H9 (cell line): ENCODE data around the gene BRI3BP. TPM values are rescaled to one million over a fixed set of nuclear protein-coding genes. Genes with fewer than 3 reads are reported as not detected.

Source experiments
- DNase-seq: peaks from one replicate; pipeline ENCODE4 v3.0.0-alpha.2; 2017
- H2AFZ ChIP-seq: one replicate; pipeline ENCODE4 v1.6.1; 2013; ENCODE audit warnings: mild to moderate bottlenecking, low read length, control low read depth, moderate library complexity
- H2AK5ac ChIP-seq: 2 replicates; pipeline ENCODE4 v1.6.1; 2013; ENCODE audit warnings: low read length, control low read depth, mixed read lengths; ENCODE audit not compliant: insufficient read length
- H2BK120ac ChIP-seq: one replicate; pipeline ENCODE4 v1.6.1; 2013; ENCODE audit warnings: low read depth, mild to moderate bottlenecking, low read length, control low read depth, inconsistent platforms; ENCODE audit not compliant: poor library complexity, severe bottlenecking
- H2BK12ac ChIP-seq: 2 replicates; pipeline ENCODE4 v1.6.1; 2013; ENCODE audit warnings: low read length, control low read depth, mixed read lengths, low read depth; ENCODE audit not compliant: insufficient read length
- H2BK15ac ChIP-seq: 2 replicates; pipeline ENCODE4 v1.6.1; 2013; ENCODE audit warnings: low read depth, low read length, control low read depth
- H2BK20ac ChIP-seq: one replicate; pipeline ENCODE4 v1.6.1; 2013; ENCODE audit warnings: low read depth, mild to moderate bottlenecking, low read length, control low read depth, inconsistent platforms; ENCODE audit not compliant: poor library complexity, severe bottlenecking
- H2BK5ac ChIP-seq: 2 replicates; pipeline ENCODE4 v1.6.1; 2013; ENCODE audit warnings: low read length, control low read depth, mixed read lengths; ENCODE audit not compliant: insufficient read length
- H3K14ac ChIP-seq: 2 replicates; pipeline ENCODE4 v1.6.1; 2013; ENCODE audit warnings: low read length, control low read depth; ENCODE audit not compliant: insufficient read depth
- H3K18ac ChIP-seq: 2 replicates; pipeline ENCODE4 v1.6.1; 2013; ENCODE audit warnings: low read depth, mild to moderate bottlenecking, mixed read lengths, low read length, control low read depth; ENCODE audit not compliant: insufficient read length
- H3K23ac ChIP-seq: 2 replicates; pipeline ENCODE4 v1.6.1; 2013; ENCODE audit warnings: low read length, control low read depth, mixed read lengths, low read depth; ENCODE audit not compliant: insufficient read length
- H3K23me2 ChIP-seq: 2 replicates; pipeline ENCODE4 v1.6.1; 2013; ENCODE audit warnings: low read depth, mild to moderate bottlenecking, mixed read lengths, low read length, control low read depth; ENCODE audit not compliant: insufficient read length, poor library complexity, severe bottlenecking
- H3K27ac ChIP-seq: 2 replicates; pipeline ENCODE4 v1.5.1; 2013; ENCODE audit warnings: low read length, control low read depth, mixed read lengths, low read depth; ENCODE audit not compliant: insufficient read length
- H3K27me3 ChIP-seq: 2 replicates; pipeline ENCODE4 v1.6.1; 2013; ENCODE audit warnings: low read length, control low read depth, inconsistent platforms; ENCODE audit not compliant: insufficient read depth
- H3K4ac ChIP-seq: 2 replicates; pipeline ENCODE4 v1.6.1; 2013; ENCODE audit warnings: low read depth, mild to moderate bottlenecking, control low read depth, inconsistent platforms, low read length, moderate library complexity
- H3K4me1 ChIP-seq: 2 replicates; pipeline ENCODE4 v1.6.1; 2013; ENCODE audit warnings: low read length, control low read depth, inconsistent platforms; ENCODE audit not compliant: insufficient read depth
- H3K4me2 ChIP-seq: 2 replicates; pipeline ENCODE4 v1.6.1; 2013; ENCODE audit warnings: low read length, control low read depth, mixed read lengths; ENCODE audit not compliant: insufficient read length, insufficient read depth
- H3K56ac ChIP-seq: 2 replicates; pipeline ENCODE4 v1.6.1; 2013; ENCODE audit warnings: low read depth, mild to moderate bottlenecking, mixed read lengths, low read length, control low read depth; ENCODE audit not compliant: insufficient read length
- H3K79me1 ChIP-seq: 2 replicates; pipeline ENCODE4 v1.6.1; 2013; ENCODE audit warnings: low read depth, mild to moderate bottlenecking, moderate library complexity, low read length, control low read depth, inconsistent platforms; ENCODE audit not compliant: insufficient read depth, poor library complexity, severe bottlenecking
- H3K79me2 ChIP-seq: 2 replicates; pipeline ENCODE4 v1.6.1; 2013; ENCODE audit warnings: low read length, control low read depth, inconsistent platforms; ENCODE audit not compliant: insufficient read depth
- H3K9ac ChIP-seq: 2 replicates; pipeline ENCODE4 v1.6.1; 2013; ENCODE audit warnings: low read length, control low read depth, mixed read lengths; ENCODE audit not compliant: insufficient read length; ENCODE audit errors: extremely low read depth
- H3K9me3 ChIP-seq: one replicate; pipeline ENCODE4 v1.6.1; 2013; ENCODE audit warnings: low read depth, low read length, inconsistent platforms; ENCODE audit not compliant: control insufficient read depth
- H3T11ph ChIP-seq: one replicate; pipeline ENCODE4 v1.6.1; 2013; ENCODE audit warnings: mild to moderate bottlenecking, low read length, control low read depth, inconsistent platforms
- H4K20me1 ChIP-seq: one replicate; pipeline ENCODE4 v1.6.1; 2013; ENCODE audit not compliant: control insufficient read depth, insufficient read length, insufficient read depth
- H4K5ac ChIP-seq: 2 replicates; pipeline ENCODE4 v1.6.1; 2013; ENCODE audit warnings: low read depth, mild to moderate bottlenecking, mixed read lengths, low read length, control low read depth; ENCODE audit not compliant: insufficient read length
- H4K8ac ChIP-seq: replicated peaks from 2 replicates; pipeline ENCODE4 v1.6.1; 2013; ENCODE audit warnings: low read length, control low read depth, mixed read lengths, low read depth; ENCODE audit not compliant: insufficient read length
- H4K91ac ChIP-seq: 2 replicates; pipeline ENCODE4 v1.6.1; 2013; ENCODE audit warnings: low read depth, mild to moderate bottlenecking, moderate library complexity, mixed read lengths, low read length, control low read depth; ENCODE audit not compliant: insufficient read length
- H3K27ac Mint-ChIP-seq, 3 experiments: 2 replicates in 2 of 3; 3 replicates in 1 of 3; pipeline ENCODE4 v1.8.0; 2020 to 2021; ENCODE audit warnings: mixed read lengths in 3 of 3, mild to moderate bottlenecking in 1 of 3, moderate library complexity in 1 of 3
- H3K27me3 Mint-ChIP-seq: 2 replicates; pipeline ENCODE4 v1.8.0; 2021; ENCODE audit warnings: low read depth, mild to moderate bottlenecking, moderate library complexity, mixed read lengths
- H3K36me3 Mint-ChIP-seq, 3 experiments: 2 replicates in 2 of 3; 3 replicates in 1 of 3; pipeline ENCODE4 v1.8.0; 2020 to 2021; ENCODE audit warnings: low read depth in 3 of 3, mixed read lengths in 3 of 3; ENCODE audit not compliant: insufficient read depth in 1 of 3
- H3K4me1 Mint-ChIP-seq, 2 experiments: 2 replicates each; pipeline ENCODE4 v1.8.0; 2020; ENCODE audit warnings: mixed read lengths in 2 of 2
- H3K4me3 Mint-ChIP-seq, 2 experiments: 2 replicates in 1 of 2; 3 replicates in 1 of 2; pipeline ENCODE4 v1.8.0; 2020 to 2021; ENCODE audit warnings: mild to moderate bottlenecking in 2 of 2, mixed read lengths in 2 of 2, moderate library complexity in 1 of 2
- H3K9me3 Mint-ChIP-seq, 2 experiments: 2 replicates in 1 of 2; 3 replicates in 1 of 2; pipeline ENCODE4 v1.8.0; 2020; ENCODE audit warnings: mild to moderate bottlenecking in 2 of 2, mixed read lengths in 2 of 2, moderate library complexity in 1 of 2
- CTCF ChIP-seq: fragments of 200-600 bp; sonication (generic); conservative IDR thresholded peaks from 3 replicates; pipeline ENCODE4 v1.8.0; 2021; ENCODE audit warnings: antibody characterized with exemption, mild to moderate bottlenecking
- WGBS: extraction: QIAGEN DNeasy Blood & Tissue Kit; methylation state at CpG from one replicate; pipeline ENCODE4 v1.1.7; 2013; ENCODE audit warnings: missing lambda C conversion rate, low lambda C conversion rate, mixed read lengths; ENCODE audit not compliant: insufficient read length; ENCODE audit errors: extremely low coverage; 5-methylcytosine and 5-hydroxymethylcytosine counted together
- total RNA-seq: library from RNA; stranded (reverse); gene quantifications from 2 replicates; pipeline ENCODE4 v1.2.1, GENCODE V29; 2021

Gene BRI3BP
- total RNA-seq, 1 experiment from 2014 or later: 10.5 TPM

GRCh38 chr12:125064492-125064891, 71.0 kb downstream of the BRI3BP start:
- H3K27ac ChIP-seq: peak overlapping the region; percentile 56
- H2AK5ac ChIP-seq: no peak overlapping the region
- H2BK20ac ChIP-seq: no peak overlapping the region
- H3K18ac ChIP-seq: no peak overlapping the region
- peaks cover 14 to 32% (median 19%) of the 10 kb centered on the region in 3 experiments for H3K36me3 Mint-ChIP-seq
- peak overlapping the region; percentile 59 to 81 for H3K4me3 Mint-ChIP-seq
- H3K23me2 ChIP-seq: peaks cover 14% of the 10 kb centered on the region
- H4K20me1 ChIP-seq: no peaks in the 10 kb centered on the region
- H3K56ac ChIP-seq: no peak overlapping the region
- DNase-seq: no peak
- peaks cover 33 to 51% of the 10 kb centered on the region in 2 experiments for H3K4me1 Mint-ChIP-seq
- no peak overlapping the region for H2BK12ac ChIP-seq
- no peak overlapping the region for H2BK120ac ChIP-seq
- H4K5ac ChIP-seq: no peak overlapping the region
- peaks cover 12% of the 10 kb centered on the region; the same call in 1 of the 2 replicates for H3K79me2 ChIP-seq
- H3K4me2 ChIP-seq: peak overlapping the region; percentile 93
- no peak overlapping the region for H2AFZ ChIP-seq
- no peak overlapping the region for H3K9ac ChIP-seq
- no peak overlapping the region for H4K91ac ChIP-seq
- no CpG with 5 or more reads among the region's 5 CpGs for WGBS
- no peaks in the 10 kb centered on the region for H3K9me3 ChIP-seq
- H4K8ac ChIP-seq: no peak overlapping the region
- H3K4ac ChIP-seq: no peak overlapping the region
- no peak overlapping the region for H3K23ac ChIP-seq
- peaks cover 4% of the 10 kb centered on the region for H3K79me1 ChIP-seq
- H3T11ph ChIP-seq: no peak overlapping the region
- H3K4me1 ChIP-seq: peaks cover 10% of the 10 kb centered on the region; the same call in 1 of the 2 replicates
- H3K9me3 Mint-ChIP-seq: peaks cover 24 to 27% of the 10 kb centered on the region in 2 experiments
- no peaks in the 10 kb centered on the region for H3K27me3 ChIP-seq
- H3K14ac ChIP-seq: no peak overlapping the region; the same call in 1 of the 2 replicates
- no peak overlapping the region for H2BK15ac ChIP-seq
- no peak for TF ChIP-seq CTCF
- H3K27ac Mint-ChIP-seq: peak overlapping the region in 1 of 3 experiments; percentile 95; a peak in 1 of 7 replicates
- no peaks in the 10 kb centered on the region for H3K27me3 Mint-ChIP-seq
- H2BK5ac ChIP-seq: no peak overlapping the region
